HepG2 (cell line): ENCODE data around the gene JPT2. TPM values are rescaled to one million over a fixed set of nuclear protein-coding genes. Genes with fewer than 3 reads are reported as not detected.

Experiments
- CHCHD3 ChIP-seq: sonication (generic); formaldehyde crosslinking; IDR thresholded peaks from 2 replicates; pipeline ENCODE4 v1.8.0; 2022; ENCODE audit warnings: mild to moderate bottlenecking, missing genetic modification reagents, moderate library complexity
- KIAA2018 ChIP-seq: sonication (generic); formaldehyde crosslinking; IDR thresholded peaks from 2 replicates; pipeline ENCODE4 v1.5.0; 2020; ENCODE audit warnings: mild to moderate bottlenecking, missing genetic modification reagents, borderline replicate concordance
- MAFK ChIP-seq, 2 experiments: IDR thresholded peaks in 1 of 2; conservative IDR thresholded peaks in 1 of 2; 2 replicates each; pipeline ENCODE4 v1.6.1; 2011; ENCODE audit warnings: improper control_type of control experiment in 2 of 2, low read length in 2 of 2
- MBNL3 ChIP-seq: fragments of 250-450 bp; sonication (Bioruptor Pico); conservative IDR thresholded peaks from 2 replicates; pipeline ENCODE4 v1.8.0; 2022; ENCODE audit warnings: mild to moderate bottlenecking, inconsistent platforms
- NFKBIZ ChIP-seq: IDR thresholded peaks from 2 replicates; pipeline ENCODE4 v1.6.1; 2018; ENCODE audit warnings: missing genetic modification reagents, missing compliant biosample characterization
- ZNF10 ChIP-seq: sonication (generic); formaldehyde crosslinking; IDR thresholded peaks from 2 replicates; pipeline ENCODE4 v1.4.0; 2020; ENCODE audit warnings: mild to moderate bottlenecking, low read depth, missing genetic modification reagents, borderline replicate concordance
- ZNF180 ChIP-seq: sonication (generic); formaldehyde crosslinking; IDR thresholded peaks from 2 replicates; pipeline ENCODE4 v1.4.0; 2020; ENCODE audit warnings: low read depth, missing genetic modification reagents, borderline replicate concordance
- ZNF496 ChIP-seq: sonication (generic); formaldehyde crosslinking; IDR thresholded peaks from 2 replicates; pipeline ENCODE4 v1.8.1; 2023; ENCODE audit warnings: mild to moderate bottlenecking, moderate library complexity, missing genetic modification reagents; ENCODE audit not compliant: insufficient replicate concordance
- polyA plus RNA-seq, 8 experiments: library from polyadenylated mRNA; depleted of rRNA in 3 of 8; stranded (reverse) in 7 of 8; unstranded in 1 of 8; fragments of >200 nt; fragmentation: Illumina TruSeq in 4 of 8; extraction: Trizol in 4 of 8; gene quantifications; 2 replicates each; pipeline versions ENCODE4 v1.2.1 to v1.2.3, GENCODE V29; 2011 to 2016; ENCODE audit warnings: low read depth in 4 of 8, missing spikeins in 1 of 8, mixed read lengths in 1 of 8; ENCODE audit not compliant: insufficient read depth in 1 of 8
- total RNA-seq, 5 experiments: library from RNA; depleted of rRNA; stranded (reverse); fragments of >200 nt; fragmentation: Illumina TruSeq; extraction: Trizol; gene quantifications; 2 replicates each; pipeline ENCODE4 v1.2.3, GENCODE V29; 2016; ENCODE audit warnings: low read depth in 1 of 5

Gene JPT2
- total and polyA plus RNA-seq, 2 of the 13 experiments (the other 11 are each of a cell fraction or from before 2014, with no cell fraction given) = 53.5 to 89.4 TPM

- no peak for TF ChIP-seq KIAA2018
- no peak for TF ChIP-seq MAFK (conservative IDR thresholded peaks at IDR 0.05 in 1 of 2, IDR thresholded peaks at IDR 0.05 in 1 of 2; ENCODE audit: low read length in 2 of 2)
- 0 out of 2 replicates have a peak, but pooled peaks have one; percentile 76 for TF ChIP-seq CHCHD3 (CRISPR knock-in tag)
- TF ChIP-seq MBNL3 (CRISPR knock-in tag) = no peak
- TF ChIP-seq ZNF10 = no peak
- no peak for TF ChIP-seq NFKBIZ
- no peak for TF ChIP-seq ZNF496 (CRISPR knock-in tag)
- peak; percentile 33; the same call in 1 of the 2 replicates for TF ChIP-seq ZNF180 (CRISPR knock-in tag)
These were observed 27.8 kb downstream of the JPT2 start, which contains the start of gene MAPK8IP3 (continued) for GRCh38 chr16:1705688-1706385.
